ENCODE measurements around the gene HSPB8. TPM values are rescaled to one million over a fixed set of nuclear protein-coding genes. Genes with fewer than 3 reads are reported as not detected.

Gene HSPB8
- total RNA-seq, 1 experiment from 2014 or later: 6.7 TPM

DNA sequence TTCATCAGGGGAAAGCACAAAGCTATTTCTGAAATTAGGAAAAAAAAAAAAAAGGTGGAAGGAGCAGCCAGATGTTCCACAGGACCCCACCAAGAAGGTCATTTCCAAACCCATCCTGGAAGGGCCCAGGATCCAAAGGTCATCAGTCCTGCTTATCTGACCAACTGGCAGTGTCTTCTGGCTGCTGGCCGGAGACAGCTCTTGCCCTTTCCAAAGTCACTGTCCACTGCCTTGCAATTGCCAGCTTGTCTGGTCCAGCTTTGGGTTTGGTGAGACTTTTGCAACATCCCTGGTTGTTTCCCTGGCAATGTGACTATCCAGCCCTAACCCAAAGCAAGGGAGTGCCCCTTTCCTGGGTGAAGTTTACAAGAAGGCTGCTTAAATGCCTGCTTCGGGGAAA, 18.9 kb upstream of the HSPB8 start:
- DNase-seq (ENCODE audit: low spot score): no peak
- POLR2A ChIA-PET: no interaction called here

More for the DNA sequence above, 18.9 kb upstream of the HSPB8 start:
- Mint-ChIP-seq H3K36me3 (no peaks in the 10 kb centered on the region), H3K27me3 (ENCODE audit: low read depth) (no peaks in the 10 kb centered on the region), H3K4me3 (no peak overlapping the region), H3K9me3 (no peaks in the 10 kb centered on the region; the same call in 1 of the 2 replicates), H3K4me1 (peaks cover 10% of the 10 kb centered on the region), H3K27ac (no peak overlapping the region)
- CTCF ChIA-PET: no interaction called here
- ATAC-seq: no peak
- no peak for TF ChIP-seq SP1 (CRISPR knock-in tag; conservative IDR thresholded peaks at IDR 0.05)
- no peak for TF ChIP-seq E2F1 (CRISPR knock-in tag; IDR thresholded peaks at IDR 0.05)
- TF ChIP-seq MXD4 (CRISPR knock-in tag; IDR thresholded peaks at IDR 0.05; ENCODE audit: borderline replicate concordance): no peak
- TF ChIP-seq HMGXB4 (CRISPR knock-in tag; IDR thresholded peaks at IDR 0.05): no peak
- TF ChIP-seq ZBTB21 (CRISPR knock-in tag; IDR thresholded peaks at IDR 0.05; ENCODE audit: borderline replicate concordance): no peak
- no peak for TF ChIP-seq ZNF219 (CRISPR knock-in tag; IDR thresholded peaks at IDR 0.05; ENCODE audit: borderline replicate concordance)
- TF ChIP-seq USF2 (CRISPR knock-in tag; IDR thresholded peaks at IDR 0.05): no peak
- TF ChIP-seq, protein P1, sequence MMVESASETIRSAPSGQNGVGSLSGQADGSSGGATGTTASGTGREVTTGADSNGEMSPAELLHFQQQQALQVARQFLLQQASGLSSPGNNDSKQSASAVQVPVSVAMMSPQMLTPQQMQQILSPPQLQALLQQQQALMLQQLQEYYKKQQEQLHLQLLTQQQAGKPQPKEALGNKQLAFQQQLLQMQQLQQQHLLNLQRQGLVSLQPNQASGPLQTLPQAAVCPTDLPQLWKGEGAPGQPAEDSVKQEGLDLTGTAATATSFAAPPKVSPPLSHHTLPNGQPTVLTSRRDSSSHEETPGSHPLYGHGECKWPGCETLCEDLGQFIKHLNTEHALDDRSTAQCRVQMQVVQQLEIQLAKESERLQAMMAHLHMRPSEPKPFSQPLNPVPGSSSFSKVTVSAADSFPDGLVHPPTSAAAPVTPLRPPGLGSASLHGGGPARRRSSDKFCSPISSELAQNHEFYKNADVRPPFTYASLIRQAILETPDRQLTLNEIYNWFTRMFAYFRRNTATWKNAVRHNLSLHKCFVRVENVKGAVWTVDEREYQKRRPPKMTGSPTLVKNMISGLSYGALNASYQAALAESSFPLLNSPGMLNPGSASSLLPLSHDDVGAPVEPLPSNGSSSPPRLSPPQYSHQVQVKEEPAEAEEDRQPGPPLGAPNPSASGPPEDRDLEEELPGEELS (CRISPR knock-in tag; IDR thresholded peaks at IDR 0.05): no peak
- TF ChIP-seq ZNF121 (CRISPR knock-in tag; IDR thresholded peaks at IDR 0.05): no peak
- TF ChIP-seq ATF2 (CRISPR knock-in tag; IDR thresholded peaks at IDR 0.05; ENCODE audit: borderline replicate concordance, low read depth): no peak
- TF ChIP-seq, protein P2, sequence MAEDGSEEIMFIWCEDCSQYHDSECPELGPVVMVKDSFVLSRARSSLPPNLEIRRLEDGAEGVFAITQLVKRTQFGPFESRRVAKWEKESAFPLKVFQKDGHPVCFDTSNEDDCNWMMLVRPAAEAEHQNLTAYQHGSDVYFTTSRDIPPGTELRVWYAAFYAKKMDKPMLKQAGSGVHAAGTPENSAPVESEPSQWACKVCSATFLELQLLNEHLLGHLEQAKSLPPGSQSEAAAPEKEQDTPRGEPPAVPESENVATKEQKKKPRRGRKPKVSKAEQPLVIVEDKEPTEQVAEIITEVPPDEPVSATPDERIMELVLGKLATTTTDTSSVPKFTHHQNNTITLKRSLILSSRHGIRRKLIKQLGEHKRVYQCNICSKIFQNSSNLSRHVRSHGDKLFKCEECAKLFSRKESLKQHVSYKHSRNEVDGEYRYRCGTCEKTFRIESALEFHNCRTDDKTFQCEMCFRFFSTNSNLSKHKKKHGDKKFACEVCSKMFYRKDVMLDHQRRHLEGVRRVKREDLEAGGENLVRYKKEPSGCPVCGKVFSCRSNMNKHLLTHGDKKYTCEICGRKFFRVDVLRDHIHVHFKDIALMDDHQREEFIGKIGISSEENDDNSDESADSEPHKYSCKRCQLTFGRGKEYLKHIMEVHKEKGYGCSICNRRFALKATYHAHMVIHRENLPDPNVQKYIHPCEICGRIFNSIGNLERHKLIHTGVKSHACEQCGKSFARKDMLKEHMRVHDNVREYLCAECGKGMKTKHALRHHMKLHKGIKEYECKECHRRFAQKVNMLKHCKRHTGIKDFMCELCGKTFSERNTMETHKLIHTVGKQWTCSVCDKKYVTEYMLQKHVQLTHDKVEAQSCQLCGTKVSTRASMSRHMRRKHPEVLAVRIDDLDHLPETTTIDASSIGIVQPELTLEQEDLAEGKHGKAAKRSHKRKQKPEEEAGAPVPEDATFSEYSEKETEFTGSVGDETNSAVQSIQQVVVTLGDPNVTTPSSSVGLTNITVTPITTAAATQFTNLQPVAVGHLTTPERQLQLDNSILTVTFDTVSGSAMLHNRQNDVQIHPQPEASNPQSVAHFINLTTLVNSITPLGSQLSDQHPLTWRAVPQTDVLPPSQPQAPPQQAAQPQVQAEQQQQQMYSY (CRISPR knock-in tag; IDR thresholded peaks at IDR 0.05): no peak
- TF ChIP-seq ERG (CRISPR knock-in tag; IDR thresholded peaks at IDR 0.05): no peak
- TF ChIP-seq SMAD3 (CRISPR knock-in tag; IDR thresholded peaks at IDR 0.05; ENCODE audit: borderline replicate concordance): no peak
- no peak for TF ChIP-seq CREM (CRISPR knock-in tag; IDR thresholded peaks at IDR 0.05)
- no peak for TF ChIP-seq NFE2L1 (CRISPR knock-in tag; IDR thresholded peaks at IDR 0.05)
- TF ChIP-seq, protein P3, sequence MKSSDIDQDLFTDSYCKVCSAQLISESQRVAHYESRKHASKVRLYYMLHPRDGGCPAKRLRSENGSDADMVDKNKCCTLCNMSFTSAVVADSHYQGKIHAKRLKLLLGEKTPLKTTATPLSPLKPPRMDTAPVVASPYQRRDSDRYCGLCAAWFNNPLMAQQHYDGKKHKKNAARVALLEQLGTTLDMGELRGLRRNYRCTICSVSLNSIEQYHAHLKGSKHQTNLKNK (CRISPR knock-in tag; IDR thresholded peaks at IDR 0.05): no peak
- TF ChIP-seq ZNF138 (CRISPR knock-in tag; conservative IDR thresholded peaks at IDR 0.05): no peak

Data from WTC11 (cell line).